NCI-H2107 treated with DMSO at 0.1 percent for 48 hours (cell line): ENCODE data around the gene SORCS3.

ENCODE experiments used
- DNase-seq: peaks from one replicate; lab custom pipeline; 2025; ENCODE audit not compliant: unreplicated experiment; lab: John Stamatoyannopoulos, UW

The SORCS3 gene

GRCh38 chr10:105073999-105074398 is 432.9 kb downstream of the SORCS3 start:
- no peak for DNase-seq

- DNase-seq, result no peak
Observed at GRCh38 chr10:105075031-105075430, 433.9 kb downstream of the SORCS3 start.

- DNase-seq, result no peak
Observed at GRCh38 chr10:105085980-105086379, 444.9 kb downstream of the SORCS3 start.

- DNase-seq, result no peak
Observed at GRCh38 chr10:105094048-105094447, 453.0 kb downstream of the SORCS3 start.

GRCh38 chr10:105096316-105096715 is 455.2 kb downstream of the SORCS3 start:
- DNase-seq, result no peak

GRCh38 chr10:105102977-105103376 is 461.9 kb downstream of the SORCS3 start:
- DNase-seq, result no peak

GRCh38 chr10:105104297-105104696 is 463.2 kb downstream of the SORCS3 start:
- no peak for DNase-seq

- DNase-seq, result no peak
Observed at GRCh38 chr10:105109164-105109563, 468.1 kb downstream of the SORCS3 start.

GRCh38 chr10:105112862-105113261 is 471.8 kb downstream of the SORCS3 start:
- DNase-seq, result no peak

GRCh38 chr10:105113666-105114065 is 472.6 kb downstream of the SORCS3 start:
- DNase-seq, result no peak

- no peak for DNase-seq
Observed at GRCh38 chr10:105121743-105122142, 480.7 kb downstream of the SORCS3 start.

- no peak for DNase-seq
Observed at GRCh38 chr10:105128111-105128510, 487.0 kb downstream of the SORCS3 start.

- DNase-seq, result no peak
Observed at GRCh38 chr10:105138358-105138757, 497.3 kb downstream of the SORCS3 start.

- no peak for DNase-seq
Observed at GRCh38 chr10:105139363-105139896, 498.3 kb downstream of the SORCS3 start.

GRCh38 chr10:105140600-105140999 is 499.5 kb downstream of the SORCS3 start:
- DNase-seq, result no peak

GRCh38 chr10:105145711-105146110 is 504.6 kb downstream of the SORCS3 start:
- DNase-seq, result no peak

- no peak for DNase-seq
Observed at GRCh38 chr10:105146436-105146835, 505.3 kb downstream of the SORCS3 start.

- DNase-seq, result no peak
Observed at GRCh38 chr10:105148456-105148855, 507.4 kb downstream of the SORCS3 start.

- DNase-seq, result no peak
Observed at GRCh38 chr10:105148921-105149320, 507.8 kb downstream of the SORCS3 start.

GRCh38 chr10:105149371-105149891 is 508.3 kb downstream of the SORCS3 start:
- no peak for DNase-seq

GRCh38 chr10:105150259-105150880 is 509.3 kb downstream of the SORCS3 start:
- no peak for DNase-seq

GRCh38 chr10:105154736-105155135 is 513.6 kb downstream of the SORCS3 start:
- DNase-seq, result no peak

GRCh38 chr10:105159268-105159667 is 518.2 kb downstream of the SORCS3 start:
- no peak for DNase-seq
